Endothelial cell of umbilical vein (primary cell): ENCODE measurements around the gene CYP27A1. TPM values are rescaled to one million over a fixed set of nuclear protein-coding genes. Genes with fewer than 3 reads are reported as not detected.

ENCODE experiments used
- BruUV-seq: library from RNA; stranded (reverse); fragments of 400-500 nt; replicated peaks from 2 replicates; lab custom pipeline; 2021; lab: Mats Ljungman, UMichigan
- CTCF ChIA-PET: fragments of 300-600, 350-600 bp; sonication (Branson Sonifier 250); formaldehyde crosslinking; loops from one replicate; lab custom pipeline; 2021; ENCODE audit warnings: antibody characterized with exemption, inconsistent platforms; lab: Charles Lee
- POLR2A ChIA-PET: fragments of 300-600, 350-600 bp; sonication (Branson Sonifier 250); formaldehyde crosslinking; loops from one replicate; lab custom pipeline; 2021; ENCODE audit warnings: antibody characterized with exemption, inconsistent platforms; lab: Charles Lee
- DNase-seq: peaks from one replicate; pipeline ENCODE4 v3.0.0-alpha.2; 2011; ENCODE audit warnings: low read depth, low spot score
- FAIRE-seq: peaks from 2 replicates; lab custom pipeline; 2011; peaks lifted over from hg19 to GRCh38; lab: Jason Lieb, UNC
- H2AFZ ChIP-seq: 2 replicates; pipeline ENCODE4 v1.6.0; 2012; ENCODE audit warnings: low read depth, low read length, control low read depth, inconsistent platforms
- H3K27ac ChIP-seq: 2 replicates; pipeline ENCODE4 v1.5.1; 2011; ENCODE audit warnings: low read depth, mild to moderate bottlenecking, control low read depth, low read length, moderate library complexity; ENCODE audit not compliant: insufficient read depth
- H3K27me3 ChIP-seq, 2 experiments: 2 replicates each; pipeline versions ENCODE4 v1.6.0 to v1.6.1; 2011; ENCODE audit warnings: low read length in 2 of 2, mixed read lengths in 1 of 2; ENCODE audit not compliant: control insufficient read depth in 2 of 2, insufficient read depth in 2 of 2
- H3K36me3 ChIP-seq, 2 experiments: 2 replicates in 1 of 2; 3 replicates in 1 of 2; pipeline ENCODE4 v1.5.1; 2011; ENCODE audit warnings: low read length in 2 of 2, mild to moderate bottlenecking in 1 of 2, moderate library complexity in 1 of 2; ENCODE audit not compliant: control insufficient read depth in 2 of 2, insufficient read depth in 2 of 2; ENCODE audit errors: extremely low read depth in 1 of 2
- H3K4me1 ChIP-seq: 3 replicates; pipeline ENCODE4 v1.5.1; 2011; ENCODE audit warnings: mild to moderate bottlenecking, low read length; ENCODE audit not compliant: control insufficient read depth, insufficient read depth; ENCODE audit errors: extremely low read depth
- H3K4me2 ChIP-seq: 2 replicates; pipeline ENCODE4 v1.6.1; 2011; ENCODE audit warnings: low read length, control low read depth, mixed read lengths; ENCODE audit not compliant: insufficient read depth
- H3K4me3 ChIP-seq, 3 experiments: fragments of 200-600 bp in 1 of 3; sonication (generic), shearing (Covaris generic) in 1 of 3; replicated peaks in 1 of 3; 2 replicates each; pipeline ENCODE4 v1.5.1; 2011 to 2016; ENCODE audit warnings: control low read depth in 3 of 3, low read length in 3 of 3, mild to moderate bottlenecking in 2 of 3, inconsistent platforms in 1 of 3, low read depth in 1 of 3, moderate library complexity in 1 of 3; ENCODE audit not compliant: insufficient read depth in 1 of 3
- H3K79me2 ChIP-seq: 2 replicates; pipeline ENCODE4 v1.6.0; 2012; ENCODE audit warnings: low read length, inconsistent platforms; ENCODE audit not compliant: control insufficient read depth, insufficient read depth
- H3K9ac ChIP-seq: replicated peaks from 2 replicates; pipeline ENCODE3; 2011; ENCODE audit warnings: low read length, control low read depth; ENCODE audit not compliant: insufficient read depth; ENCODE audit errors: extremely low read depth
- H3K9me1 ChIP-seq: replicated peaks from 3 replicates; pipeline ENCODE4 v1.6.0; 2011; ENCODE audit warnings: mild to moderate bottlenecking, low read length; ENCODE audit not compliant: control insufficient read depth, insufficient read depth; ENCODE audit errors: extremely low read depth
- H3K9me3 ChIP-seq: replicated peaks from 2 replicates; pipeline ENCODE4 v1.5.1; 2012; ENCODE audit warnings: low read length, inconsistent platforms; ENCODE audit not compliant: control insufficient read depth, insufficient read depth
- H4K20me1 ChIP-seq: replicated peaks from 2 replicates; pipeline ENCODE3; 2011; ENCODE audit warnings: mild to moderate bottlenecking, low read length; ENCODE audit not compliant: control insufficient read depth, insufficient read depth; ENCODE audit errors: extremely low read depth
- CTCF ChIP-seq, 2 donors: IDR thresholded peaks; 1 replicate in 1 of 2; 2 replicates in 1 of 2; pipeline ENCODE4 v1.5.1; 2011; ENCODE audit warnings: low read length in 2 of 2, mild to moderate bottlenecking in 2 of 2, moderate library complexity in 2 of 2, control low read depth in 1 of 2, inconsistent platforms in 1 of 2, low read depth in 1 of 2; ENCODE audit not compliant: insufficient read depth in 1 of 2; ENCODE audit errors: extremely low read depth in 1 of 2
- EZH2 ChIP-seq: IDR thresholded peaks from 2 replicates; pipeline ENCODE4 v1.6.1; 2012; ENCODE audit warnings: borderline replicate concordance, low read depth, mild to moderate bottlenecking, moderate library complexity, low read length, inconsistent platforms; ENCODE audit not compliant: severe bottlenecking
- FOS ChIP-seq: IDR thresholded peaks from 2 replicates; pipeline ENCODE4 v1.6.1; 2011; ENCODE audit warnings: mild to moderate bottlenecking, low read length, moderate library complexity, borderline replicate concordance; ENCODE audit not compliant: insufficient read depth
- GATA2 ChIP-seq: IDR thresholded peaks from 2 replicates; pipeline ENCODE4 v1.7.0; 2011; ENCODE audit warnings: low read depth, mild to moderate bottlenecking, moderate library complexity, mixed read lengths, low read length; ENCODE audit not compliant: insufficient read length, insufficient read depth
- JUN ChIP-seq: IDR thresholded peaks from 2 replicates; pipeline ENCODE4 v1.6.1; 2011; ENCODE audit warnings: borderline replicate concordance, low read depth; ENCODE audit not compliant: insufficient read length, insufficient read depth
- MAX ChIP-seq: IDR thresholded peaks from 2 replicates; pipeline ENCODE4 v1.6.1; 2011; ENCODE audit not compliant: insufficient read depth, insufficient read length
- MYC ChIP-seq: IDR thresholded peaks from one replicate; pipeline ENCODE4 v1.6.1; 2011; ENCODE audit warnings: mild to moderate bottlenecking, low read depth, low read length
- POLR2A ChIP-seq: IDR thresholded peaks from 2 replicates; pipeline ENCODE4 v1.6.1; 2012; ENCODE audit warnings: low read depth, mild to moderate bottlenecking, control low read depth, low read length
- POLR2AphosphoS5 ChIP-seq: IDR thresholded peaks from 2 replicates; pipeline ENCODE4 v1.6.1; 2012; ENCODE audit warnings: low read depth, mild to moderate bottlenecking, control low read depth, low read length, moderate library complexity; ENCODE audit not compliant: insufficient read depth
- dilution Hi-C: fragments of 300-500 bp; cut with MboI; formaldehyde crosslinking; loops from one replicate; pipeline ENCODE4 v1.15.0; 2019; ENCODE audit warnings: low sequenced_read_pairs; ENCODE audit not compliant: extremely low pct_ligation_motif_present
- intact Hi-C: fragments of 100-400 bp; cut with micrococcal nuclease; formaldehyde crosslinking; loops from one replicate; pipeline ENCODE4 v1.10.0; 2022
- polyA plus RNA-seq, 4 experiments: library from polyadenylated mRNA; depleted of rRNA in 3 of 4; stranded (reverse) in 3 of 4; unstranded in 1 of 4; fragments of >200 nt; gene quantifications; 2 replicates each; pipeline versions ENCODE4 v1.2.1 to v1.2.3, GENCODE V29; 2011 to 2012; ENCODE audit warnings: missing spikeins in 1 of 4
- total RNA-seq: library from RNA; stranded (reverse); gene quantifications from 2 replicates; pipeline ENCODE4 v1.2.3, GENCODE V29; 2021

The CYP27A1 gene
- total and polyA plus RNA-seq, 2 donors (not counting 3 experiments of a cell fraction or from before 2014, with no cell fraction given) = 15.1 to 34.9 TPM

- no peak for TF ChIP-seq MAX
- TF ChIP-seq EZH2 = no peak
- TF ChIP-seq FOS = no peak
- TF ChIP-seq JUN = no peak
- H3K27me3 ChIP-seq = no peaks in the 10 kb centered on the region
- ChIA-PET POLR2A (no interaction called here), CTCF (interaction anchor here (1.2 to 3.5 kb wide), 4 partner anchors 8 to 121 kb away, joined by 3 to 44 read pairs (median 8); partner anchors contain the start of gene TTLL4)
- H3K9ac ChIP-seq = peak within 1 kb of the TSS; percentile 8
- H4K20me1 ChIP-seq = no peaks in the 10 kb centered on the region
- no peak within 1 kb of the TSS for H3K4me3 ChIP-seq
- FAIRE-seq (no peak), DNase-seq (no peak)
- peak within 1 kb of the TSS; percentile 87 for H2AFZ ChIP-seq
- H3K27ac ChIP-seq = peak within 1 kb of the TSS; percentile 65
- peak within 1 kb of the TSS; percentile 50 for H3K4me2 ChIP-seq
- peaks cover 17% of the 10 kb centered on the region for H3K4me1 ChIP-seq
- H3K9me3 ChIP-seq = no peaks in the 10 kb centered on the region
- dilution Hi-C loops (no loop called here), intact Hi-C loops (no loop called here)
- H3K79me2 ChIP-seq = no peaks in the 10 kb centered on the region
- H3K9me1 ChIP-seq = no peaks in the 10 kb centered on the region
- BruUV-seq = no TSS peak
- H3K36me3 ChIP-seq = no peaks in the 10 kb centered on the region
These were observed 49.5 kb downstream of the CYP27A1 start, which contains the start of gene PRKAG3 for GRCh38 chr2:218831378-218831990. TSS of gene PRKAG3 (minus strand) at chr2:218831803.

- POLR2A ChIA-PET = no interaction called here
- Histone ChIP-seq H3K4me2 (peak overlapping the region; percentile 50), H3K27me3 (peaks cover 0 to 1% of the 10 kb centered on the region in 2 experiments), H3K9ac (peak overlapping the region; percentile 8), H2AFZ (peak overlapping the region; percentile 83), H3K4me1 (peaks cover 17% of the 10 kb centered on the region), H3K36me3 (no peaks in the 10 kb centered on the region), H3K79me2 (no peaks in the 10 kb centered on the region), H3K27ac (peak overlapping the region; percentile 65), H3K9me1 (no peaks in the 10 kb centered on the region), H3K9me3 (no peaks in the 10 kb centered on the region), H3K4me3 (no peak overlapping the region), H4K20me1 (no peaks in the 10 kb centered on the region)
- no peak for DNase-seq
- BruUV-seq = no TSS peak
- FAIRE-seq = no peak
- intact Hi-C loops (loop anchor here (1.0 to 2.0 kb wide), 2 partner anchors 49 to 101 kb away; partner anchors contain the start of gene CYP27A1), dilution Hi-C loops (no loop called here)
- CTCF ChIA-PET = interaction anchor here (0.7 to 3.5 kb wide), 5 partner anchors 9 to 122 kb away, joined by 3 to 44 read pairs (median 7); partner anchors contain the start of gene TTLL4
- TF ChIP-seq CTCF (IDR thresholded peaks at IDR 0.05; ENCODE audit: extremely low read depth in 1 of 2, insufficient read depth in 1 of 2, low read depth in 1 of 2, low read length in 2 of 2) (no peak), MAX (no peak), POLR2AphosphoS5 (no peak), EZH2 (no peak), MYC (no peak), POLR2A (no peak), GATA2 (no peak), JUN (no peak), FOS (no peak)
These were observed 50.1 kb downstream of the CYP27A1 start for GRCh38 chr2:218832081-218832480.
